Lower lobe of right lung (tissue), 2 donors: ENCODE measurements around the gene TSGA10IP. TPM values are rescaled to one million over a fixed set of nuclear protein-coding genes. Genes with fewer than 3 reads are reported as not detected.

Source experiments
- ATAC-seq, 2 donors: fragments of 200-7000 bp; cut with Tn5 transposase; one replicate each; pipeline ENCODE4 v1.9.1; 2020 to 2022; ENCODE audit warnings: mild to moderate bottlenecking in 2 of 2, moderate library complexity in 2 of 2
- DNase-seq: peaks from one replicate; pipeline ENCODE4 v3.0.0-alpha.2; 2020
- H3K27ac ChIP-seq: fragments of 200-600 bp; one replicate; pipeline ENCODE4 v1.8.0; 2022
- H3K27me3 ChIP-seq: fragments of 200-600 bp; one replicate; pipeline ENCODE4 v1.8.0; 2022; ENCODE audit warnings: low read depth
- H3K36me3 ChIP-seq: fragments of 200-600 bp; one replicate; pipeline ENCODE4 v1.8.0; 2022; ENCODE audit warnings: mild to moderate bottlenecking
- H3K4me1 ChIP-seq: fragments of 200-600 bp; one replicate; pipeline ENCODE4 v1.8.0; 2022
- H3K4me3 ChIP-seq: fragments of 200-600 bp; one replicate; pipeline ENCODE4 v1.8.0; 2022; ENCODE audit warnings: mild to moderate bottlenecking
- H3K9me3 ChIP-seq: fragments of 200-600 bp; one replicate; pipeline ENCODE4 v1.8.0; 2022
- intact Hi-C: fragments of 100-400 bp; cut with DNase I; formaldehyde crosslinking; loops from one replicate; pipeline ENCODE4 v1.11.0; 2022
- total RNA-seq: library from RNA; stranded (reverse); fragmentation: NEBNext Ultra II Directional; extraction: Animal tissue kit (Norgen Biotek cat#: 25700); gene quantifications from one replicate; pipeline ENCODE4 v1.2.1, GENCODE V29; 2021
- TF ChIP-seq, protein P1 (sequence below): fragments of 200-600 bp; IDR thresholded peaks from one replicate; pipeline ENCODE4 v1.8.0; 2022; ENCODE audit warnings: antibody characterized with exemption, mild to moderate bottlenecking
- donor health status: DM: no; HTN: yes; CAD: no; lungs with severe emphysema.

TSGA10IP gene
- total RNA-seq, 1 donor from 2014 or later: not detected

DNA sequence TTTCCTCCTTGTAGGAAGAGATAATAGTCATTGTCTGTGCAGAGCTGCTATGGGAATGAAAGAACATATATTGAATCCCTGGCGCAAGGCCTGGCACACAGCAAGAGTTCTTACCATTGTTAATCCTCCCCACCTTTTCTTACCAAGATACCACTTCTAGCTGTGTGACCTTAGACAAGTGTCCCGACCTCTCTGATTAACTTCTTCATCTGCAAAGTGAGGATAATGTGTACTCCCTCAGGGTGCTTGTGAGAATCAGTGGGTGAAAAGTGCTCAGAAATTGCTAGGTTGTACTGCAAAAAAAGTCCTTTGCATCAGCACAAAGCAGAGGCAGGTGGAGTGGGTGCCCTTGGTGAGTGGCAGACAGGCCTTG, 62.8 kb downstream of the TSGA10IP start:
- TF ChIP-seq, protein P1, sequence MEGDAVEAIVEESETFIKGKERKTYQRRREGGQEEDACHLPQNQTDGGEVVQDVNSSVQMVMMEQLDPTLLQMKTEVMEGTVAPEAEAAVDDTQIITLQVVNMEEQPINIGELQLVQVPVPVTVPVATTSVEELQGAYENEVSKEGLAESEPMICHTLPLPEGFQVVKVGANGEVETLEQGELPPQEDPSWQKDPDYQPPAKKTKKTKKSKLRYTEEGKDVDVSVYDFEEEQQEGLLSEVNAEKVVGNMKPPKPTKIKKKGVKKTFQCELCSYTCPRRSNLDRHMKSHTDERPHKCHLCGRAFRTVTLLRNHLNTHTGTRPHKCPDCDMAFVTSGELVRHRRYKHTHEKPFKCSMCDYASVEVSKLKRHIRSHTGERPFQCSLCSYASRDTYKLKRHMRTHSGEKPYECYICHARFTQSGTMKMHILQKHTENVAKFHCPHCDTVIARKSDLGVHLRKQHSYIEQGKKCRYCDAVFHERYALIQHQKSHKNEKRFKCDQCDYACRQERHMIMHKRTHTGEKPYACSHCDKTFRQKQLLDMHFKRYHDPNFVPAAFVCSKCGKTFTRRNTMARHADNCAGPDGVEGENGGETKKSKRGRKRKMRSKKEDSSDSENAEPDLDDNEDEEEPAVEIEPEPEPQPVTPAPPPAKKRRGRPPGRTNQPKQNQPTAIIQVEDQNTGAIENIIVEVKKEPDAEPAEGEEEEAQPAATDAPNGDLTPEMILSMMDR: no peak
- no peak overlapping the region for H3K27ac ChIP-seq
- DNase-seq (no peak), ATAC-seq (no peak)
- H3K4me1 ChIP-seq: peaks cover 19% of the 10 kb centered on the region
- H3K4me3 ChIP-seq: no peak overlapping the region
- peaks cover 16% of the 10 kb centered on the region for H3K36me3 ChIP-seq
- H3K9me3 ChIP-seq: no peaks in the 10 kb centered on the region
- intact Hi-C loops: no loop called here
- H3K27me3 ChIP-seq: peaks cover 15% of the 10 kb centered on the region

DNA sequence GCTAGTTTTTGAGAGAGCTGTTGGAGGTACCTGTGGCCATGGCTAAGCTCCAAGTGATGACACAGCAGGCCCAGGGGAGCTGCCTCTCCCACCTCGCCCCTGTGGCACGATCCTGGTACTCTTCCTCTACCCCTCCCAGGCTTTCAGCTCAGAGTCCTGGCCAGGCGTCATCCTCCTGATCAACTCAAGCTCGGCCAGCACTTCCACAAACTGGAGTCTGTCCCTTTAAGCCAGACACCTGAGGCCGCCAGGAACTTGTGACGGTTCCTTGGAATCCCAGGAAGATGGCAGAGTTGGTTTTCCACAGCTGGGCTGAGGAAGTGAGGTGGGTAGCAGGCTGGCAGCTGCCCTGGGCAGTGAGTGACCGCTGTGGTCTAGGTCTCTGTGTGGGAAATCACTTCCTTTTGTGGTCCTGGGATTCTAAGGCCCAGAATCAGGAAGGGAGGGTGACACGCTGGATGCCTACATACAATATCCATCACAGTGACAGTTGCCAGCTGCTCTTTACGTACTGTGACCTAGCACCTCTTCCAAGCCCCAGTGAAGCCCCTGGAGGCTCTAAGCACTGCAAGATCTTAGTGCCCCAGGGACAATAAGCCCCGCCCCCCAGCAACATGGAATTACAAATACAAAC, 63.3 kb downstream of the TSGA10IP start:
- Histone ChIP-seq H3K36me3 (peaks cover 16% of the 10 kb centered on the region), H3K27me3 (peaks cover 18% of the 10 kb centered on the region), H3K9me3 (no peaks in the 10 kb centered on the region), H3K27ac (no peak overlapping the region), H3K4me3 (no peak overlapping the region), H3K4me1 (peaks cover 18% of the 10 kb centered on the region)
- no peak for DNase-seq
- TF ChIP-seq, protein P1: no peak
- intact Hi-C loops: no loop called here
- no peak for ATAC-seq

Other genes with a start within 250 kb of the TSGA10IP start
- 82.6 TPM for gene KAT5, start 233.2 kb upstream of the TSGA10IP start, total RNA-seq
- gene RNASEH2C, start 224.7 kb upstream of the TSGA10IP start, total RNA-seq: 44.4 TPM
- gene AP5B1, start 164.5 kb upstream of the TSGA10IP start, total RNA-seq: 46.3 TPM
- gene OVOL1, start 158.4 kb upstream of the TSGA10IP start, total RNA-seq: 0.89 TPM
- 0.47 TPM for gene SNX32, start 111.5 kb upstream of the TSGA10IP start, total RNA-seq
- gene CFL1, start 87.3 kb upstream of the TSGA10IP start, total RNA-seq: 647 TPM
- 52.8 TPM for gene MUS81, start 85.0 kb upstream of the TSGA10IP start, total RNA-seq
- 53.9 TPM for gene EFEMP2, start 72.7 kb upstream of the TSGA10IP start, total RNA-seq
- 20.6 TPM for gene CTSW, start 65.6 kb upstream of the TSGA10IP start, total RNA-seq
- gene FIBP, start 57.0 kb upstream of the TSGA10IP start, total RNA-seq: 44.0 TPM
- gene CCDC85B, start 54.8 kb upstream of the TSGA10IP start, total RNA-seq: 28.6 TPM
- gene FOSL1, start 45.1 kb upstream of the TSGA10IP start, total RNA-seq: 2.2 TPM
- gene C11orf68, start 26.4 kb upstream of the TSGA10IP start, total RNA-seq: 36.5 TPM
- 63.3 TPM for gene DRAP1, start 26.1 kb upstream of the TSGA10IP start, total RNA-seq
- gene SART1, start 16.3 kb downstream of the TSGA10IP start, total RNA-seq: 51.0 TPM
- gene EIF1AD, start 56.7 kb downstream of the TSGA10IP start, total RNA-seq: 29.0 TPM
- 156 TPM for gene BANF1, start 57.0 kb downstream of the TSGA10IP start, total RNA-seq
- gene CST6, start 66.5 kb downstream of the TSGA10IP start, total RNA-seq: 11.0 TPM
- 3.6 TPM for gene CATSPER1, start 81.0 kb downstream of the TSGA10IP start, total RNA-seq
- gene GAL3ST3, start 103.7 kb downstream of the TSGA10IP start, total RNA-seq: not detected
- 145 TPM for gene SF3B2, start 106.9 kb downstream of the TSGA10IP start, total RNA-seq
- gene PACS1, start 124.8 kb downstream of the TSGA10IP start, total RNA-seq: 50.8 TPM